ENCODE results near the gene MCUB. TPM values are rescaled to one million over a fixed set of nuclear protein-coding genes. Genes with fewer than 3 reads are reported as not detected.

The MCUB gene
- total RNA-seq, 1 experiment from 2014 or later = 24.1 TPM

DNA sequence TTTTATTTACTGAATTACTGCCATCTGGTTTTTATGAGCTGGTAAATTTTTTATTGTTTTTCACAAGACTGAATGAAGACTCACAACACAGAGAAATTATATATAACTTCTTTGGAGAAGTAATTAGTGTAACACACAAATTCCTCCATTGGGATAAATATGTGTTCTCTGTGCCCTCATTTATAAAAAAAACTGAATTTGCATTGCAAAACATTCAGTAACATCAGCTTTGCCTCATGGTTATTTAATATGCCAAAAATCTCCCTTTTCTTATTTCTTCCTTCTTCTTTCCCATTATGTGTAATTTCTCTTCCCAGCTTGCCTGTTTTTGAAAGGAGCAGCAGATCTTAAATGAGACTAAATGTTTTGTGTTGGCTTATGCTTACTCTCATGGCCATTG lies 124.7 kb downstream of the MCUB start:
- H3K9me3 ChIP-seq (ENCODE audit: control insufficient read depth, insufficient read depth, low read depth, low read length) = no peaks in the 10 kb centered on the region
- DNase-seq (ENCODE audit: low read depth, low spot score) (no peak), ATAC-seq (no peak)
- no peak overlapping the region for H3K4me3 ChIP-seq (ENCODE audit: low read depth in 2 of 2, low read length in 2 of 2)
- BruUV-seq (replicated peaks) = no TSS peak
- in situ Hi-C loops (cut with HindIII; ENCODE audit: low pct_unique_long_range_greater_than_20kb, low sequenced_read_pairs) = no loop called here
- intact Hi-C loops (cut with micrococcal nuclease; ENCODE audit: unreplicated experiment) = no loop called here
- ChIA-PET CTCF (interaction anchor here (0.6 kb wide), 1 partner anchor 131 kb away, joined by 4 read pairs; the partner anchor contains the start of gene GAR1), POLR2A (interaction anchor here (0.6 kb wide), 1 partner anchor 15 kb away, joined by 5 read pairs; no protein-coding TSS in a partner anchor)
- H3K27me3 ChIP-seq (ENCODE audit: control insufficient read depth, insufficient read depth, low read length) = no peaks in the 10 kb centered on the region
- no peaks in the 10 kb centered on the region for H3K4me1 ChIP-seq (ENCODE audit: control insufficient read depth, insufficient read depth, low read length)
- H3K36me3 ChIP-seq (ENCODE audit: control insufficient read depth, insufficient read depth, low read length) = no peaks in the 10 kb centered on the region; the same call in 1 of the 2 replicates
- H3K27ac ChIP-seq (ENCODE audit: low read length) = no peak overlapping the region
- TF ChIP-seq REST (IDR thresholded peaks at IDR 0.05; ENCODE audit: insufficient read depth in 1 of 2, low read depth in 2 of 2, low read length in 1 of 2) (no peak), POLR2AphosphoS5 (IDR thresholded peaks at IDR 0.05; ENCODE audit: low read depth, low read length) (no peak), TCF7L2 (IDR thresholded peaks at IDR 0.05; ENCODE audit: low read depth, low read length) (no peak), SIN3A (IDR thresholded peaks at IDR 0.05; ENCODE audit: borderline replicate concordance, insufficient read depth, low read depth, low read length) (no peak)
- TF ChIP-seq, protein P1, sequence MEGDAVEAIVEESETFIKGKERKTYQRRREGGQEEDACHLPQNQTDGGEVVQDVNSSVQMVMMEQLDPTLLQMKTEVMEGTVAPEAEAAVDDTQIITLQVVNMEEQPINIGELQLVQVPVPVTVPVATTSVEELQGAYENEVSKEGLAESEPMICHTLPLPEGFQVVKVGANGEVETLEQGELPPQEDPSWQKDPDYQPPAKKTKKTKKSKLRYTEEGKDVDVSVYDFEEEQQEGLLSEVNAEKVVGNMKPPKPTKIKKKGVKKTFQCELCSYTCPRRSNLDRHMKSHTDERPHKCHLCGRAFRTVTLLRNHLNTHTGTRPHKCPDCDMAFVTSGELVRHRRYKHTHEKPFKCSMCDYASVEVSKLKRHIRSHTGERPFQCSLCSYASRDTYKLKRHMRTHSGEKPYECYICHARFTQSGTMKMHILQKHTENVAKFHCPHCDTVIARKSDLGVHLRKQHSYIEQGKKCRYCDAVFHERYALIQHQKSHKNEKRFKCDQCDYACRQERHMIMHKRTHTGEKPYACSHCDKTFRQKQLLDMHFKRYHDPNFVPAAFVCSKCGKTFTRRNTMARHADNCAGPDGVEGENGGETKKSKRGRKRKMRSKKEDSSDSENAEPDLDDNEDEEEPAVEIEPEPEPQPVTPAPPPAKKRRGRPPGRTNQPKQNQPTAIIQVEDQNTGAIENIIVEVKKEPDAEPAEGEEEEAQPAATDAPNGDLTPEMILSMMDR (IDR thresholded peaks at IDR 0.05) = no peak

DNA sequence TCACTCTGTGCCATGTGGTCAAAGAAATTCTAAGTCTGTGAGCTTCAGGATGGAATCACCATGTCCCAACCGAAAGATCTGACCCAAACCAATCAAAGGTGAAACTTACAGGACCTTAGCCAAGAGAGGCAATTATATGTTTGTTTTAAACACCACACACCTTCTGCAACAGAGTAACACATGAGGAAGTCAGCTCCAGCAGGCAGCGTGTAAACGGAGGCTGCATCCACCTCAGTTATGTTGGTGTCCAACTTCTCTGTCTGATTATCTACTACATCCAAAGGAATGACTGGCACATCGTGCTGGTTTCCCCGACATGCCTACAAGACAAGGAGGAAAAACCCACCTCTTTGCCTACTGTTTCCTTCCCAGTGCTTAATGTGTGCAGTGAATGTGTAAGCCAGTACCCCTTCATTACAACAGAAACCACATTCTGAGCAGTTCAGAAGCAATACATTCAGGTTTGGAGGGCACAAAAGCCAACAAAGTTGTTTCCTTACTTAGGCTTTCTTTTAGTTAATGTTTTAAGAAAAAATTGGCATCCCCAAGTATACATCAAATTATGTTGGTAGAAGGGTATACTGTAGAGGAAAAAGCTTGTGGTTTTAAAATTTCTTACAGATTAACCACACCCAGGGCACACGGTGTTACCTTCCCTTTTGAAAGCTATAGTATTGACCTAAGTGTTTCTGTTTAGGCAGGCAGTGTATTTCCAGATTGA lies 130.8 kb downstream of the MCUB start:
- no peak for DNase-seq (ENCODE audit: low read depth, low spot score)
- H3K4me1 ChIP-seq (ENCODE audit: control insufficient read depth, insufficient read depth, low read length) = no peaks in the 10 kb centered on the region
- H3K9me3 ChIP-seq (ENCODE audit: control insufficient read depth, insufficient read depth, low read depth, low read length) = no peaks in the 10 kb centered on the region
- no peak overlapping the region for H3K4me3 ChIP-seq (ENCODE audit: low read depth in 2 of 2, low read length in 2 of 2)
- H3K36me3 ChIP-seq (ENCODE audit: control insufficient read depth, insufficient read depth, low read length) = no peaks in the 10 kb centered on the region; the same call in 1 of the 2 replicates
- POLR2A ChIA-PET = interaction anchor here (0.6 kb wide), 1 partner anchor 222 kb away, joined by 3 read pairs; no protein-coding TSS in a partner anchor
- CTCF ChIA-PET = interaction anchor here (0.6 kb wide), 1 partner anchor 118 kb away, joined by 3 read pairs; no protein-coding TSS in a partner anchor
- in situ Hi-C loops (cut with HindIII; ENCODE audit: low pct_unique_long_range_greater_than_20kb, low sequenced_read_pairs) (no loop called here), intact Hi-C loops (cut with micrococcal nuclease; ENCODE audit: unreplicated experiment) (no loop called here)
- H3K27me3 ChIP-seq (ENCODE audit: control insufficient read depth, insufficient read depth, low read length) = no peaks in the 10 kb centered on the region
- BruUV-seq (replicated peaks) = no TSS peak
- H3K27ac ChIP-seq (ENCODE audit: low read length) = no peak overlapping the region
- ATAC-seq = no peak
- no peak for TF ChIP-seq SIN3A (IDR thresholded peaks at IDR 0.05; ENCODE audit: borderline replicate concordance, insufficient read depth, low read depth, low read length)
- TF ChIP-seq TCF7L2 (IDR thresholded peaks at IDR 0.05; ENCODE audit: low read depth, low read length) = no peak
- no peak for TF ChIP-seq POLR2AphosphoS5 (IDR thresholded peaks at IDR 0.05; ENCODE audit: low read depth, low read length)
- TF ChIP-seq, protein P1 (IDR thresholded peaks at IDR 0.05) = no peak
- TF ChIP-seq REST (IDR thresholded peaks at IDR 0.05; ENCODE audit: insufficient read depth in 1 of 2, low read depth in 2 of 2, low read length in 1 of 2) = no peak
